IPS DF 4.7 (cell line): Measurements from ENCODE around the gene COQ10B.
A peak's percentile ranks its signal among the peaks of the same experiment; 100 is the strongest.
"Not testable (repeated sequence)": the region's sequence is repeated elsewhere in the genome, so short reads cannot be mapped to it uniquely, and the experiment has no call there.

Source experiments
- DNase-seq: peaks from one replicate; pipeline ENCODE4 v3.0.0-alpha.2; 2013; ENCODE audit warnings: low spot score; ENCODE audit errors: extremely low read depth

COQ10B gene

GRCh38 chr2:197453123-197453913 is at the start of gene COQ10B:
COQ10B (plus strand) TSS chr2:197453552; CDS start chr2:197453561, 9 bp downstream.
- peak; percentile 98 for DNase-seq

GRCh38 chr2:197405582-197405981 is 47.8 kb upstream of the COQ10B start:
- DNase-seq: no peak

- DNase-seq: no peak
These were observed 39.3 kb upstream of the COQ10B start for GRCh38 chr2:197414039-197414438.

- DNase-seq: no peak
These were observed 38.8 kb upstream of the COQ10B start for GRCh38 chr2:197414515-197414914.

- no peak for DNase-seq
These were observed 37.1 kb upstream of the COQ10B start for GRCh38 chr2:197416268-197416667.

- no peak for DNase-seq
These were observed 33.9 kb upstream of the COQ10B start for GRCh38 chr2:197419438-197419837.

- no peak for DNase-seq
These were observed 30.0 kb upstream of the COQ10B start for GRCh38 chr2:197423307-197423706.

- no peak for DNase-seq
These were observed 27.8 kb upstream of the COQ10B start for GRCh38 chr2:197425550-197425949.

- no peak for DNase-seq
These were observed 26.4 kb upstream of the COQ10B start for GRCh38 chr2:197426723-197427603.

GRCh38 chr2:197427986-197428385 is 25.4 kb upstream of the COQ10B start:
- DNase-seq: no peak

- DNase-seq: no peak
These were observed 21.5 kb upstream of the COQ10B start for GRCh38 chr2:197431858-197432257.

GRCh38 chr2:197432527-197432926 is 20.8 kb upstream of the COQ10B start:
- not testable (repeated sequence) for DNase-seq

GRCh38 chr2:197433780-197434438 is 19.4 kb upstream of the COQ10B start:
- DNase-seq: no peak

GRCh38 chr2:197434541-197435513 is 18.5 kb upstream of the COQ10B start, which contains the start of gene SF3B1:
SF3B1 (minus strand) TSS chr2:197435028; CDS start chr2:197434999, 29 bp downstream.
- peak; percentile 72 for DNase-seq

GRCh38 chr2:197435598-197436420 is 17.5 kb upstream of the COQ10B start:
- DNase-seq: no peak

GRCh38 chr2:197437380-197437779 is 16.0 kb upstream of the COQ10B start:
- DNase-seq: no peak

- no peak for DNase-seq
These were observed 10.5 kb upstream of the COQ10B start for GRCh38 chr2:197442857-197443256.

- DNase-seq: no peak
These were observed 7.6 kb upstream of the COQ10B start for GRCh38 chr2:197445746-197446145.

GRCh38 chr2:197446844-197447243 is 6.5 kb upstream of the COQ10B start:
- DNase-seq: no peak

GRCh38 chr2:197450465-197450864 is 2.9 kb upstream of the COQ10B start:
- no peak for DNase-seq
